Adipose tissue (tissue), 3 donors: ENCODE results near the gene ALG9. TPM values are rescaled to one million over a fixed set of nuclear protein-coding genes. Genes with fewer than 3 reads are reported as not detected.
"Not testable (repeated sequence)": the region's sequence is repeated elsewhere in the genome, so short reads cannot be mapped to it uniquely, and the experiment has no call there.

Source experiments
- H3K27ac ChIP-seq: one replicate; pipeline ENCODE4 v1.5.1; 2013; ENCODE audit warnings: low read depth, low read length
- WGBS, 3 donors: extraction: QIAGEN DNeasy Blood & Tissue Kit; methylation state at CpG; one replicate each; pipeline ENCODE4 v1.1.7; 2013; 5-methylcytosine and 5-hydroxymethylcytosine counted together
- polyA plus RNA-seq, 3 donors: library from polyadenylated mRNA; stranded (reverse); fragments of 200-250 nt; gene quantifications; one replicate each; pipeline ENCODE4 v1.2.3, GENCODE V29; 2013
- donor health status: healthy with polysubstance abuse.
- donor health status: Bipolar disorder and iron deficiency.
- donor health status: healthy.

ALG9 gene
- polyA plus RNA-seq, 3 donors, result 13.2 to 39.5 (median 18.9) TPM

DNA sequence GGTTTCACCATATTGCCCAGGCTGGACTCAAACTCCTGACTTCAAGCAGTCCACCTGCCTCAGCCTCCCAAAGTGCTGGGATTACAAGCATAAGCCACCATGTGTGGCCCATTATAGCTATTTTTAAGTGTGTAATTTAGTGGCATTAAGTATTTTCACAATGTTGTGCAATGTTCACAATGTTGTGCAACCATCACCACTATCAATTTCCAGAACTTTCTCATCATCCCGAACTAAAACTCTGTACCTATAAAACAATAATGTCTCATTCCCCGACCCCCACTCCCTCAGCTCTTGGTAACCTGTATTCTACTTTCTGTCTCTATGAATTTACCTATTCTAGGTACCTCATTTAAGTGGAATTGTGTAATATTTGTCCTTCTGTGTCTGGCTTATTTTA lies 15.5 kb upstream of the ALG9 start:
- H3K27ac ChIP-seq, result no peak overlapping the region
- 76 to 80% (median 79%) methylated on average over 2 of the region's 2 CpGs for WGBS, 3 donors

DNA sequence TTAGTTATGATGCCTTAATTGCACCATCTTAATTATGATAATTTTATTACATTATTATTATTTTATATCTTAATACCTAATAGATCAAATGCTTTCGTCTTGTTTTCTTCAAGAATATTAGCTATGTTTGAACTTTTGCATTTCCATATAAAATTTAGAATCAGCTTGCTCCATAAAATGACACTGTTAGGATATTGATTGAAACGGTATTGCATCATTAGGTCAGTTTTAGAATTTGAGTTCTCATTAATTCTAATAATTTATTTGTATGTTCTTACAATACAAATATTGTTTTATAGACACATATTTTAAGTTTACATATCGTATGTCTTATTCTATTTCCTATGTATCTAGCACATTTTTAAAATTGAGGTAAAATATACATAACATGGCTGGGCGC lies 14.7 kb upstream of the ALG9 start:
- 79 to 92% (median 89%) methylated on average over 4 of the region's 4 CpGs for WGBS, 3 donors
- H3K27ac ChIP-seq, result no peak overlapping the region

DNA sequence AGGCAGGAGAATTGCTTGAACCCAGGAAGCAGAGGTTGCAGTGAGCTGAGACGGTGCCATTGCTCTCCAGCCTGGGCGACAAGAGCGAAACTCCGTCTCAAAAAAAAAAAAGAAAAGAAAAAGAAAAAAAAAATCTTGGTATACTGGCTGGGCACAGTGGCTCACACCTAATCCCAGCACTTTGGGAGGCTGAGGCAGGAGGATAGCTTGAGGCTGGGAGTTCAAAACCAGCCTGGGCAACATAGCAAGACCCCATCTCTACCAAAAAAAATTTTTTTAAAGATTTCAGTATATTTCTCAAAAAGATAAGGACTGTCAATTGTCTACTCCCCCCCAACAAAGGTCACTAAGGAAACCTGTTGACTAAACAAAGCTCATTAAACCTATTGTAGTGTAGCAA lies 13.7 kb upstream of the ALG9 start:
- 72 to 98% (median 74%) methylated on average over 4 of the region's 4 CpGs for WGBS, 3 donors
- not testable (repeated sequence) for H3K27ac ChIP-seq

GRCh38 chr11:111882202-111882601 lies 10.8 kb upstream of the ALG9 start:
- 86 to 93% (median 92%) methylated on average over 5 of the region's 5 CpGs for WGBS, 3 donors
- H3K27ac ChIP-seq, result no peak overlapping the region

GRCh38 chr11:111879637-111879960 lies 8.2 kb upstream of the ALG9 start:
- no peak overlapping the region for H3K27ac ChIP-seq
- WGBS, 3 donors, result 30 to 51% (median 41%) methylated on average over 6 of the region's 6 CpGs

GRCh38 chr11:111878849-111879636 lies 7.7 kb upstream of the ALG9 start, which contains the start of the genes CFAP68 and FDXACB1:
Gene CFAP68 (plus strand): TSS chr11:111879541. CDS start chr11:111879561, 20 bp downstream.
Gene FDXACB1 (minus strand): TSS chr11:111879165. CDS start chr11:111879132, 33 bp downstream.
- peak within 1 kb of the TSS; percentile 68 for H3K27ac ChIP-seq
- WGBS, 3 donors, result 0% methylated on average over 51 to 55 of the region's 55 CpGs

- 0% methylated on average over 13 of the region's 13 CpGs for WGBS, 3 donors
Measured at GRCh38 chr11:111878385-111878848, 7.0 kb upstream of the ALG9 start.

GRCh38 chr11:111871693-111872161 lies 346 bp upstream of the ALG9 start:
- WGBS, 3 donors, result 45 to 60% (median 57%) methylated on average over 5 of the region's 5 CpGs
- H3K27ac ChIP-seq, result no peak overlapping the region

More at GRCh38 chr11:111878385-111878848, 7.0 kb upstream of the ALG9 start:
- H3K27ac ChIP-seq, result peak overlapping the region; percentile 28

- no peak overlapping the region for H3K27ac ChIP-seq
Measured at GRCh38 chr11:111870522-111870885, 877 bp downstream of the ALG9 start.

DNA sequence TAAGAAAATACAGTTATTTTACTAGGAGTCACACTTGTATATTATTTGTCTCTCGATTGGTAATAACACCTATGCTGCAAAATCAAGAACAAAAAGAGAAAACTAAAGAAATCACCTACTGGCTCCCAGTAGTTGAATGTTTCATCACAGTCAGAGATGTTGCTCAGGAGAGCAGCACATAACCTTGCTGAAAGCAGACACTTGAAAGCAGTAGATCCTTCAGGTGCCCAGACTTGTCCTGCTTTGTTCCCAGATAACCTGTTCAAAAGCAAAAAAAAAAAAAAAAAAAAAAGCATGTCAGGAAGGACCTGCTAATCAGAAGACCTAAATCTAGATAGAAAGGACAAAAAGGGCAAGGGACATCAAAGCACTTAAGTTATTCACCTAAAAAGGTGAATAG lies 1.3 kb downstream of the ALG9 start:
- no peak overlapping the region for H3K27ac ChIP-seq
- 75 to 93% (median 90%) methylated on average over 1 of the region's 1 CpG for WGBS, 3 donors

GRCh38 chr11:111860257-111860656 lies 11.1 kb downstream of the ALG9 start:
- 76 to 95% (median 95%) methylated on average over 3 of the region's 3 CpGs for WGBS, 3 donors
- no peak overlapping the region for H3K27ac ChIP-seq

DNA sequence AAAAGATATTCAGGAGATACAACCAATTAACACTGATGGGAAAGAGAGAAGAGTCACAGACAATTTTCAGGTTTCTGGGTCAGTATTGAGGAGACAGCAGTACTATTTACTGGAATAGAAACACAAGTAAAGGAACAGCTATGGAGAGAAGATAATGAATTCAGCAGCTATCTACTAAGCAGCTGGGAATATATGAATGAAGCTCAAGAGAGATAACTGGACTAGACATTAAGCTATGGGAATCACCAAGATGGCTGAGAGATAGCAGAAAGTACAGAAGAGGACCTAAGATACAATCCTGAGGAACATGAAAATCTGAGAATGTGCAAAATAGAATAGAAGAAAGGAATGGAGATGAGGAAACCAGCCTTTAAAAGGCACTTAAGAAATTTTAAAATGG lies 15.9 kb downstream of the ALG9 start:
- H3K27ac ChIP-seq, result no peak overlapping the region

GRCh38 chr11:111852103-111852502 lies 19.3 kb downstream of the ALG9 start:
- H3K27ac ChIP-seq, result no peak overlapping the region
- 78 to 84% (median 83%) methylated on average over 2 of the region's 2 CpGs for WGBS, 3 donors

DNA sequence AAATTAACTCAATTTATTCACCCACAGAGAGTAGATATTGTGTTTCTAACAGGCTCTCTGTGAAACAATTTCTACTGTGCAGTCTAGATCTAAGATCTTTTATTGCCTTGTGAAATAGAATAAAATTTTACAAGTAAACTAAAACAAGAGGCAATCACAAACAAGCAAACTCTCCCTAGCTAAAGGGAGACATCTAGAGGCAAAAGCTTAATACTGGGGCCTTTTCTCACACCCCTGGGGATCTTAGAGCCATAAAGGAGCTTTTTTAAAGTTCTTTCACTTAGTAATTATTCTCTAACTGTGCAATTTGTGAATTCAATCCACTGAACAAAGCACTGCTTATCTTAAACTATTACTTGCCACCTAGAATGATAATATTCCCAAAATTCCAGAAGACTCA lies 19.7 kb downstream of the ALG9 start:
- no peak overlapping the region for H3K27ac ChIP-seq

DNA sequence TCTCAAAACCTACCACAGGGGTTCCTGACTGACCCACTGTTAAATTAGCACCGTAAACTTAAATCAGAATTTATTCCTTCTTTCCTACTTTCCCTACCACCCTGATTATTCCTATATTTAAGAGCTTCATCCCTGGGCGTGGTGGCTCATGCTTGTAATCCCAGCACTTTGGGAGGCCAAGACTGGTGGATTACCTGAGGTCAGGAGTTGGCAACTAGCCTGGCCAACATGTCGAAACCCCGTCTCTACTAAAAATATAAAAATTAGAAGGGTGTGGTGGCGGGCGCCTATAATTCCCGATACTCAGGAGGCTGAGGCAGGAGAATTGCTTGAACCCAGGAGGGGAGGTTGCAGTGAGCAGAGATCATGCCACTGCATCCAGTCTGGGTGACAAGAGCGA lies 20.3 kb downstream of the ALG9 start:
- H3K27ac ChIP-seq, result no peak overlapping the region
- WGBS, 3 donors, result 90 to 96% (median 91%) methylated on average over 8 of the region's 8 CpGs

DNA sequence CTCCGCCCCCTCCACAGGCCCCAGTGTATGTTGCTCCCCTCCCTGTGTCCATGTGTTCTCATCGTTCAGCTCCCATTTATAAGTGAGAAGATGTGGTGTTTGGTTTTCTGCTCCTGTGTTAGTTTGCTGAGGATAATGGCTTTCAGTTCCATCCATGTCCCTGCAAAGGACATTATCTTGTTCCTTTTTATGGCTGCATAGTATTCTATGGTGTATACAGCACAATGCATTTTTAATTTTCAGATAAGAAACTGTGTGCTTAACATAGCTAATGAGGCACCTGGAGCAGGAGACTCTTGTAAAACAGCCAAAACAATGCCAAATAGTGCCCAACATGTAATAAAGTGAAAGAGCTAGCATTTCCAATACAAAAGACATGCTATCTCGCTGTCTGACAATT lies 21.8 kb downstream of the ALG9 start:
- 96 to 98% (median 97%) methylated on average over 3 of the region's 3 CpGs for WGBS, 3 donors

DNA sequence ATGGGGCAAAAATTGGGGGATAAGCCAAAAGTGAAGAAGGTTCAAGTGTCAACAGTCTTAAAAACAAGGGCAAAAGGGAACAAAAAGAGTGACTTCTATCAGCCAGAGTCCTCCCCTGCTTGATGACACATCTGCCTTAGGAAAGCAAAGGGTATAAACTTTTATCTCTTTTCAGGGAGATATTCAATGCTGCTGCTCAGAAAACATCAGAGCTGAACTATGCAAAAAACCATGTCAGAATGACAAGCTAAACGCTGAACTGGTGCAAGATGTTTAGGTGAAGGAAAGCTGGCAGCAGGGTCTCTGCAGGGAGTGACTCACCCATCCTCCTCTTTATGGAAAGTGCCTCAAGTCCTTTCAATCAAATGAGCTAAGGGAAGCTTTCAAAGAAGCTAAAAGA lies 24.7 kb downstream of the ALG9 start:
- H3K27ac ChIP-seq, result no peak overlapping the region
- WGBS, 3 donors, result 46 to 54% (median 53%) methylated on average over 1 of the region's 1 CpG

More for the DNA sequence above, 21.8 kb downstream of the ALG9 start:
- H3K27ac ChIP-seq, result no peak overlapping the region

GRCh38 chr11:111846063-111846462 lies 25.3 kb downstream of the ALG9 start:
- 58 to 85% (median 60%) methylated on average over 2 of the region's 2 CpGs for WGBS, 3 donors
- H3K27ac ChIP-seq, result no peak overlapping the region

DNA sequence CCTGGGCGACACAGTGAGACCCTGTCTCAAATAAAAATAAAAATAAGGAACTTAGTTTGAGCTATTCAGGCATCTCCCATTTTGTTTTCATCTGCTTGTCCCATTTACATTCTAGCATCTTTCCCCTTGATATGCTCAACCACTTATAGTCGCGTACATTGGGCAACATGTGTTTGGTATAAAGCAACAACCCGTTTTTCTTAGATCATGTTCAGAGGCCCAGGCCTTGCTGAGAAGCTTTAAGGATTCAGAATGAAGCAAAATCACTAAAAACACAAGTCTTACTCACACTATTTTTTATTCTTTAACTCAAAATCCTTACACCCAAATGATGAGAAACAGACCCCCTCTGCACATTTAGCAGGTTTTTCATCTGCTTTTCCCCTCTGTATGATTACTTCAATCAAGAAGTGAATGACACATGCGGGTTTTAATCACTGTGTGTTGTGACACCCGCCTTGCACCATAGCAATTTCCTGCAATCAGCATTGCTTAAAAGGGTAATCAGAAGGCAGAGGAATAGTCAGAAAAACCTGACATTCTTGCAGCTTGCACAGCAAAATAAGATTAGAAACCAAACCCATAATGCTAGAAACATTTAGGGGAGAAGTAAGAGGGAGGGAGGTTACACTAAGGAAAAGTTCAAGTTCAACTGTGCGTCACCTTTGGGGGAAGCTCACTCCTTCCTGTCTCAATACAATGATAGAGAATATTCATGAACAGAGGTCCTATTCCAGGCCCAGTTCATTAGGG lies 25.9 kb downstream of the ALG9 start:
- WGBS, 3 donors, result 48 to 91% (median 51%) methylated on average over 7 of the region's 7 CpGs
- H3K27ac ChIP-seq, result no peak overlapping the region

- WGBS, 3 donors, result 69 to 82% (median 80%) methylated on average over 5 of the region's 5 CpGs
- H3K27ac ChIP-seq, result no peak overlapping the region
Measured at GRCh38 chr11:111843661-111844060, 27.7 kb downstream of the ALG9 start.
